Neural crest cell (in vitro differentiated cells): ENCODE measurements around the gene DIDO1. TPM values are rescaled to one million over a fixed set of nuclear protein-coding genes. Genes with fewer than 3 reads are reported as not detected.
A peak's percentile ranks its signal among the peaks of the same experiment; 100 is the strongest.

Experiments used
- DNase-seq: peaks from one replicate; pipeline ENCODE4 v3.0.0; 2021; ENCODE audit warnings: low read depth, mixed read lengths, low spot score
- H3K27ac Mint-ChIP-seq: one replicate; pipeline ENCODE4 v1.8.0; 2021; ENCODE audit warnings: mild to moderate bottlenecking, mixed read lengths; ENCODE audit not compliant: unreplicated experiment
- H3K27me3 Mint-ChIP-seq: 2 replicates; pipeline ENCODE4 v1.8.0; 2021; ENCODE audit warnings: low read depth, mild to moderate bottlenecking, mixed read lengths
- H3K36me3 Mint-ChIP-seq: 2 replicates; pipeline ENCODE4 v1.8.0; 2021; ENCODE audit warnings: low read depth, mild to moderate bottlenecking, mixed read lengths
- H3K4me1 Mint-ChIP-seq: 2 replicates; pipeline ENCODE4 v1.8.0; 2021; ENCODE audit warnings: mixed read lengths
- H3K4me3 Mint-ChIP-seq: one replicate; pipeline ENCODE4 v1.8.0; 2021; ENCODE audit warnings: mild to moderate bottlenecking, mixed read lengths
- H3K9me3 Mint-ChIP-seq: 2 replicates; pipeline ENCODE4 v1.8.0; 2021; ENCODE audit warnings: mixed read lengths
- long read RNA-seq: library from polyadenylated mRNA; unstranded; transcript quantifications from one replicate; pipeline ENCODE4 v2.0.0, GENCODE V29; 2020
- total RNA-seq: library from RNA; stranded (reverse); gene quantifications from 2 replicates; pipeline ENCODE4 v1.2.1, GENCODE V29; 2021
- TF ChIP-seq, protein P1 (sequence below): fragments of 200-600 bp; sonication (generic); conservative IDR thresholded peaks from 2 replicates; pipeline ENCODE4 v1.5.0; 2021; ENCODE audit warnings: antibody characterized with exemption, mild to moderate bottlenecking

DIDO1 gene
- total RNA-seq: 72.0 TPM in 2 replicates
- long read RNA-seq, transcript DIDO1-202 (6 exons, 2,707 nt): minor isoform, 5 of 73 reads
- long read RNA-seq, transcript DIDO1-205 (6 exons, 2,833 nt): major isoform, 13 of 73 reads
- long read RNA-seq, partial matches to known transcripts: 48 of 73 reads
- long read RNA-seq, other reads (novel, unspliced or antisense): 7 of 73 reads

DNA sequence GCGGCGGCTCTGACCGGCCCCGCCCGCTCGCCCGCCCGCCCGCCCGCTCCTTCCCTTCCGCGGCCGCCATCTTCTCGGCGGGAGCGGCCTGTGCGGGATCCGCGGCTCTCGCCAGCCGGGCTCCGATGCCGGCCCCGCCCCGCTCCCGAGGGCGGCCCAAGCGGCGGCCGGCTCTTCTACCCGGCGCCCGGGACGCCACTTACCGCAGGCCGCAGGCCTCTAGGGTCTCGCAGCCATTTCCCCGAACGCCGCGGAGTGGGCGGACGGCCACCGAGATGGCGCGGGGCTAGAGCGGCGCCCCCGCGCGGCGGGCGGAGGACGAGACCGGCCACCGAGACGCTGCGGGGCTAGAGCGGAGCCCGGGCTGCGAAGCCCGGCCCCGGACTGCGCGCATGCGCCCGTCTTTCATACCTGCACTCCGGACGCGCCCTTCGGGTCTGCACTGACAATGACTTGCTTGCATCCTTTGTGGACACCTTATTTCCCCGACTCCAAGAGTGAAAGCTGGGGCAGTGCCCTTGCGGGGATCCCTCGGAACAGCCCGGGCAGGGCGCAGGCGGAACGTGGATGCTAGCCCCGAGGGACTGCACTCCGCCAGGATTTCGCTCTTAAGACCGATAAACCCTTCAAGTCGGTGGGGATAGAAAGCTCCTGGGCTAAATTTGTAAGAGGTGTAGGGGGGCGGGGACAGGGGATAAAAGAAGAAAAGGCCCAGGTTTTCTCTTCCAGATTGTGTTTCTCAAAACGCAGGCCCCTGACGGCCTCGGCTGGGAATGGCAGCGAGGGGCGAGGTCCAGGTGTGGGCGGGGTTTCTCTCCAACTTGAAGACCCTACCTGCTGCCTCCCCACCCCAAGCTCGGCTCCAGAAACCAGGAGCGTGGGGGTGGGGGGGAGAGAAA, at the start of gene DIDO1:
Gene DIDO1, minus strand, starts transcription at position 277 of the 899 bp plus-strand sequence.
- peaks cover 56% of the 10 kb centered on the region for H3K4me1 Mint-ChIP-seq
- H3K9me3 Mint-ChIP-seq: no peaks in the 10 kb centered on the region
- H3K36me3 Mint-ChIP-seq: no peaks in the 10 kb centered on the region
- peak within 1 kb of the TSS; percentile 64 for H3K27ac Mint-ChIP-seq
- peak; percentile 79 for DNase-seq
- H3K27me3 Mint-ChIP-seq: no peaks in the 10 kb centered on the region
- H3K4me3 Mint-ChIP-seq: peak within 1 kb of the TSS; percentile 97
- TF ChIP-seq, protein P1, sequence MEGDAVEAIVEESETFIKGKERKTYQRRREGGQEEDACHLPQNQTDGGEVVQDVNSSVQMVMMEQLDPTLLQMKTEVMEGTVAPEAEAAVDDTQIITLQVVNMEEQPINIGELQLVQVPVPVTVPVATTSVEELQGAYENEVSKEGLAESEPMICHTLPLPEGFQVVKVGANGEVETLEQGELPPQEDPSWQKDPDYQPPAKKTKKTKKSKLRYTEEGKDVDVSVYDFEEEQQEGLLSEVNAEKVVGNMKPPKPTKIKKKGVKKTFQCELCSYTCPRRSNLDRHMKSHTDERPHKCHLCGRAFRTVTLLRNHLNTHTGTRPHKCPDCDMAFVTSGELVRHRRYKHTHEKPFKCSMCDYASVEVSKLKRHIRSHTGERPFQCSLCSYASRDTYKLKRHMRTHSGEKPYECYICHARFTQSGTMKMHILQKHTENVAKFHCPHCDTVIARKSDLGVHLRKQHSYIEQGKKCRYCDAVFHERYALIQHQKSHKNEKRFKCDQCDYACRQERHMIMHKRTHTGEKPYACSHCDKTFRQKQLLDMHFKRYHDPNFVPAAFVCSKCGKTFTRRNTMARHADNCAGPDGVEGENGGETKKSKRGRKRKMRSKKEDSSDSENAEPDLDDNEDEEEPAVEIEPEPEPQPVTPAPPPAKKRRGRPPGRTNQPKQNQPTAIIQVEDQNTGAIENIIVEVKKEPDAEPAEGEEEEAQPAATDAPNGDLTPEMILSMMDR: peak; percentile 75

DNA sequence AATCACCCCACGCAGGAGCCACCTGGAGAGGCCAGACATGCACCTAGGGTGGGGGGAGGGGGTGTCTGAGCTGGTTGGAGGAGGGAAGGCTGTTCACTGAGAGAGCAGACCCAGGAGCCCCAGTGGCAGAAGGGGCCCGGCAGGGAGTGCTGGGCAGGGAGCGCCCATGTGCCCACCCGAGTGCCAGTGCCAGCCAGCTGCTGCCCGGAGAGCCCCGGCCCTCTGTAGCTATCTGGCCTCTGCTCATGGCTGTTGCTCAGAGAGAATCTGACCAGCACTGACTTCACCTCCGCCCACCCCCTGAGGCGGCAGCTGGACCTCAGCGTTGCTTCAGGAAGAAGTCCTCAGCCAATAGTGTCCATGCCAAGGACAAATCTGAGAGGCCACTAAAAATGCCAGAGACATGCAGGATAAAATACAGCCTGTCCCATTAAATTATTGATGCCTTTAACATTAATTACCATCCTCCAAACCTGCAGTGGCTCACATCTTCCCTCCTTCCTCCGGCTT, 49.0 kb upstream of the DIDO1 start:
- no peak for DNase-seq
- H3K9me3 Mint-ChIP-seq: no peaks in the 10 kb centered on the region
- TF ChIP-seq, protein P1: no peak
- peaks cover 35% of the 10 kb centered on the region for H3K4me1 Mint-ChIP-seq
- no peak overlapping the region for H3K4me3 Mint-ChIP-seq
- peaks cover 66% of the 10 kb centered on the region for H3K27me3 Mint-ChIP-seq
- no peaks in the 10 kb centered on the region for H3K36me3 Mint-ChIP-seq
- H3K27ac Mint-ChIP-seq: no peak overlapping the region

DNA sequence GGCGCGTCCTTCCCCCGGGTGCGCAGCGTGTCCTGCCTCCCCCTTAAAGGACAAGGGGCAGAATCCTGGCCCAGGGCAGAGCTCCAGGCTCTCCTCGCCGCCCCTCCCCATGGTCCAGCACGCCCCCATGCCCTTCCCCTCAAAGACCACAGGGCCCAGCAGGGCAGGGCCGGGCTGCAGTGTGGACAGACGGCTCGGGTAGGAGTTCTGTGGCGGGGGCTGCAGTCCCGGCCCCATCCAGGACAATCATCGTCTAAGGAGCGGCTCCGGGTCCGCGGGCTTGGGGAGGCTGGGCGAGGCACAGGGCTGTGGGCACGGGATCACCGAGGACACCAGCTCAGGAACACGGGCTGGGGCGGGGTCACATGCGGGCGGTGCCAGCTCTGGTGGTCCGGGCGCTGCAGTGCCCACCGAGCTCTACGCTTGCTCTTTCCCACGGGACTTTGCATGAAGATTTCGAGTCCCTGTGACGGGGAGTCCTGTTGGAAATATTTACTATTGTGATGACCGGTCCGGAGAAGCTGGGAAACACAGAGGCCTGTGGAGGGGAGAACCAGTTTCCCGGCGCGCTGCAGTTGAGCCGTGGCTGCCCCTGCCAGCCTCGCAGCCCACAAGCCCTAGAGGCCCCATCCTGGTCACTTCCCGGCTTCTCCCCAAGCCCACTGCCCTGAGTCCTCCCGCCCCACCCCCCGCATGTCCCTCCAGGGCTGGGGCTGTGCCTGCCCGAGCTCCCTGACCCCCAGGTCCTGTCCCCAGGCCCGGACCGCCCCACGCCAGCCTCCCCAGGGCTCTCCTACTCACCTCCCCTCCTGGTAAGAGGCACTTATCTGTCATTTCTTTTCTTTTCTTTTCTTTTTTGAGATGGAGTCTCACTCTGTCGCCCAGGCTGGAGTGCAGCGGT, 46.8 kb upstream of the DIDO1 start:
- H3K9me3 Mint-ChIP-seq: no peaks in the 10 kb centered on the region
- no peak overlapping the region for H3K27ac Mint-ChIP-seq
- peaks cover 58% of the 10 kb centered on the region for H3K27me3 Mint-ChIP-seq
- H3K4me3 Mint-ChIP-seq: no peak overlapping the region
- H3K4me1 Mint-ChIP-seq: peaks cover 24% of the 10 kb centered on the region
- TF ChIP-seq, protein P1: no peak
- DNase-seq: no peak
- no peaks in the 10 kb centered on the region for H3K36me3 Mint-ChIP-seq

DNA sequence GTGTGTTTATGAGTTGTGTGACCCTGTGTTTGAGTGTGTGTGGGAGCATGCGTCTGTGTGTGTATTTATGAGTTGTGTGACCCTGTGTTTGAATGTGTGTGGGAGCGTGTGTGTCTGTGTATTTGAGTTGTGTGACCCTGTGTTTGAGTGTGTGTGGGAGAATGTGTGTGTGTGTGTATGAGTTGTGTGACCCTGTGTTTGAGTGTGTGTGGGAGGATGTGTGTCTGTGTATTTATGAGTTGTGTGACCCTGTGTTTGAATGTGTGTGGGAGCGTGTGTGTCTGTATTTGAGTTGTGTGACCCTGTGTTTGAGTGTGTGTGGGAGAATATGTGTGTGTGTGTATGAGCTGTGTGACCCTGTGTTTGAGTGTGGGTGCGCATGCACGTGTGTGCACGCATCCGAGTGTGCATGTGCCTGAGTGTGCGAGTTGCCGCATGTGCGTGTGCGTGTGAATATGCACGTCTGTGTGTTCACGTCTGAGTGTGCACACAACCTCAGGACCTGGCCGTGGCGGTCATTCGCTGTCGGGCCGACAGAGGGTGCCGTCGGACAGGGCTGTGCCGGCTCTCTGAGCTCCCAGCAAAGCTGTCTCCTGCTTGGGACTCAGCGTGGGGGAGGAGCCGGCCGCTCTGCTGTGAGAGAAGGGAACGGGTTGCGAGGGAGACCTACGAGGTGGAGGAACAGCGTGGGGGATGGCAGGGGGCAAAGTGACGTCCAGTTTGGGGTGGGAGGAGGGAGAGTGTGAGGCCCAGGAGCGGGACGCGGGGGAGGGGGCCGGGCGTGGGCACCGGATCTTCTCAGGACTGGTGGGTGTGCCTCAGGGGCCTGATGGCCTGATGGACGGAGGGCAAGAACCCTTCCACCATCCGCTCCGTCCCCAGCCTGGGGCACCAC, 45.9 kb upstream of the DIDO1 start:
- H3K4me1 Mint-ChIP-seq: peaks cover 24% of the 10 kb centered on the region
- no peak overlapping the region for H3K27ac Mint-ChIP-seq
- DNase-seq: peak; percentile 94
- no peaks in the 10 kb centered on the region for H3K36me3 Mint-ChIP-seq
- H3K4me3 Mint-ChIP-seq: no peak overlapping the region
- no peaks in the 10 kb centered on the region for H3K9me3 Mint-ChIP-seq
- H3K27me3 Mint-ChIP-seq: peaks cover 56% of the 10 kb centered on the region
- TF ChIP-seq, protein P1: peak; percentile 84
